Measurements from ENCODE around the gene BHLHE23.

Gene BHLHE23

DNA sequence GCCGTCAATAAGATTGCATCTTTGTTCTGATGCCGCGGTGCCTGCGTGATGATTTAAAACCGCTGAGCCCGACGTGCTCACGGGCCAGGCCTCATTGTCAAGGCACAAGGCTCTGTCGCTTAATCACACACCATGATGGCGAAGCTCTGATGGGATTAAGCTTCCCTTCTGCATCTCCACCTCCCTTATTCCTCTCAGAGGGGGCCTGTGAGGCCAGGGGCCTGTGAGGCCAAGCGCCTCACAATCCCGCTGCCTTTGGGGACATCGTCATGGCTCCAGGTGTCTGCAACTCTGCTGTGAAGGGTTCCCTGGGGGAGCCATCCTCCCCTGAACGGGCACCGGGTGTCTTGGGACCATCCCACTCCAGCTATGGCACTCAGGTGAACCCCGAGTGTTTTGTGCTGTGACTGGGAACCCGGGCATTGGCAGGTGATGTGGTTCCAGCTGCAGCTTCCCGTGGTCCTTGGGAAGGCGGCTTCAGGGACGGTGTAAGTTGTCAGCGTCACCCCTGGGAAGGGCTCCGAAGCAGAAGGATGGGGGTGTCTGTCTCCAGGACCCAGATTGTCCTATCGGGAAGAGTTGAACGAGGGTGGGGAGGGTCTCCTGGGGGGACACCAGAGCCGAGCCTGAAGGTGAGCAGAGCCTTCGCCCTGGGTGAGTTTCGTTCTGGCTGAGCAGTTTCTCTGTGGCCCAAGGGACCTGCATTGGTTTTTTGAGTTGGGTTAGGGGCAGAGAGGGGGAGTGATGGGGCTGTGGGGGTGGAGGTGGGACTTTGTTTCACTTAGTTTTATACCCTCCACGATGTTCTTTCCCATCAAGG is 18.0 kb upstream of the BHLHE23 start:
- no peak for DNase-seq

DNA sequence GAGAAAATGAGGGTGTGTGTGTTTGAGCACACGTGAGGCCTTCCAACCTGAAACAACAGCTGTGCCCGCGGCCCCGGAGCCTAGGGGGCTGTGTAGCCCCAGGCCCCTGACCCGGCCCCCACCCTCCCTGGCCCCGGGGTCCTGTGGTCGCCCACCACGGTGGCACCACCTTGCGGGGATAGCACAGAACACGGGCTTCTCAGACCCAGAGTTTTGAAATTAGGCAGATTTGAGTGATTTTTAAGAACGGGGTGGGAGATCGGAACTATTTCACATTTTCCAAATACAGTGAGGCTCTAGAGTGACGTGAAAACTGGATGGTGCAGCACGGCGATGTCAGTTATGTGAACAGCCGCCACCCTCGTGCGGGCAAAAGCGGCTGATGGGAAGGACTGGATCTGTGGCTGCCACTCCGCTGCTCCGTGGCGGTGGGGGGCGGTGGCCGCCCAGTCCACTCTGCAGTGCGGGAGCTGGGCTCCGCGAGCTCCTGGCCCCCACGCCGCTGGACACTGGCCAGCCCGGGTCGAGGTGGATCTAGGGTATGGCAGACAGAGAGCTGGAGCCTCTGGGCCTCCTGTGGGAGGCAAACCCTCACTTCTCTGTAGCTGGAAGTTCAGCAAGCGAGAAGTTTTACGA is 17.3 kb upstream of the BHLHE23 start:
- DNase-seq, result no peak

- no peak for DNase-seq
Observed at GRCh38 chr20:63023071-63023935, 16.5 kb upstream of the BHLHE23 start.

DNA sequence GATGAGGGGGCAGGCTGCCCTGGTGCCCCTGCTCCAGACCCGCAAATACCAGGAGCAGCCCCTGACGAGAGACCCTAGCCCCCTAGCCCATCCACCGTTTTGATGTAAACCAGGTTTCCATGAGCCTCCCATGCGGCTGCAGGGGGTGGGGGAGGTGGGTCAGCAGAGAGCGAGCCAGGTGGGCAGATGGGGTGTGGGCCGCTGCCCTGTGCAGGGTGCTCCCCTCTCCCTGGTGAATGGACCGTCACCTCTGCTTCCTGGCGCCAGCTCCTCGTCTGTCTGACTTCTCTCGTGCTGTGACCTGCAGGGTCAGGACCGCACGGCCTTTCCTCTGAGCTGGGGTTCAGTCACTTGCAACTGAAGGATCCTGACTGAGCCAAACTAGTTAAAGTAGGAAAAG is 15.7 kb upstream of the BHLHE23 start:
- DNase-seq, result no peak

DNA sequence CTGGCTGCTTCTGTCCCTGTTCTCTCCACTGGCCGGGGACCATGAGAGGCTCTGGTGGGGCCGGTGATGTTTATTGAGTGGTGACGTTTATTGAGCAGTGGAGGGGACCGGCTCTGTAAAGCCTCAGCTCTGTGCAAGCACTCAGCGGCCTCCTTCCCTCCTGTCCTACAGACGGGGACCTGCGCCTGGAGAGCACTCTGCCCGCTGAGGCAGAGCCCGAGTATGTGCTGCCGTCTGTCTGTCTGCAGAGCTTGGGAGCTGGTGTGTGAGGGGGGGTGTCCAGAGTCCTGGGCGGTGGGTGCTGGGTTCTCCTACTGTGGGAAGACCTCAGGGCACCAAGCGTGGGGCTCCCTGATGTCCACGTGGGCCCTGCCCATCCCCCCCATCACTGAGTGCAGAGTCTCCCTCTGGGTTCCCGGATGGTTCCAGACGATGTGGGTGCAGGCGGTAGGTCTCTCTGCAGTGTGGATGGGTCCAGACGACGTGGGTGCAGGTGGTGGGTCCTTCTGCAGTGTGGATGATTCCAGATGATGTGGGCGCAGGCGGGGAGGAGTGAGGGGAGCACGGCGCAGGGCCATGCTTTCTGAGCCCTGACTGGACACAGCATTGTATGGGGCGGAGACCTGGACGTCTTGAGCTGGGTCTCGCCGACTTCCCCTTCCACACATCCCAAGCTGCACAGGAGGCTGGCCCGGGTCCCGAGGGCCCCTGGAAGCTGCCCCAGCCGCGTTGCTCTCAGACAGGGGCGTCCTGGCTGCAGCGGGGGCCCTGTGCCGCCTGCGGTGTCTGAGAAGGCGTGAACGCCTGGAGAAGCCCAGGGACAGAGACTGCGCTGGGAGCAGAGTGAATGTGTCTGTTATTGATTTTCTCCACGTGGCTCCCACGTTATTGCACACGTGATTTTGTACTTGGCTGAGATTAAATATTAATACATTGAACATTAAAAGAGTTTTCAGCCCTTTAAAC is 14.9 kb upstream of the BHLHE23 start:
- DNase-seq, result no peak

GRCh38 chr20:63020681-63021080 is 13.9 kb upstream of the BHLHE23 start:
- DNase-seq, result no peak

DNA sequence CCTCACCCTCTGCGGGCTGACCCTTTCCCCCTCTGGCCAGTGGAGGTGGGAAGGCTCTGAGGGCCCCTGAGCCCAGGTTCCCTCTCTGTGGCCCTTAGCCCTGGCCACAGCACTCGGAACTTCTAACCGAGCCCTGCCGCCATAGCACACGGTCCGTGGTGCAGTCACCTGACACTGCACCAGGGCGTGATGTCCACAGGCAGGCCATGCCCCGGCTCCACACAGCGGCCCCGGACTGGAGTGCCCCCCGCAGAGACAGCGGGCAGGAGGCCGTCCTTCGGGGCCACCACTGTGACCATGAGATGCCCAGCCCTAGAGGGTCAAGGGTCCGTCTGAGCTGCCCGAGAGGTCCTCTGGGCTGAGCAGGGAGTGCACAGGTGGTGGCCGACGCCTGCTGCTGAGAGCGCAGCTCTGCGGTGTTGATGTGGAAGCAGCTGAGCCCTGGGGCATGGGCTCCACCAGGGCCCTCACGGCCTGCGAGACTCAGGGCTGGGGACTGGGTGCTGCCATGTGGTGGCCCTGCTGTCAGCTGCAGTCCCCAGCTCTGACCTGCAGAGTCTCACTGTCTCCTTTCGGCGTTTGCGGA is 11.2 kb upstream of the BHLHE23 start:
- no peak for DNase-seq

GRCh38 chr20:63017076-63017825 is 10.5 kb upstream of the BHLHE23 start:
- DNase-seq, result no peak

DNA sequence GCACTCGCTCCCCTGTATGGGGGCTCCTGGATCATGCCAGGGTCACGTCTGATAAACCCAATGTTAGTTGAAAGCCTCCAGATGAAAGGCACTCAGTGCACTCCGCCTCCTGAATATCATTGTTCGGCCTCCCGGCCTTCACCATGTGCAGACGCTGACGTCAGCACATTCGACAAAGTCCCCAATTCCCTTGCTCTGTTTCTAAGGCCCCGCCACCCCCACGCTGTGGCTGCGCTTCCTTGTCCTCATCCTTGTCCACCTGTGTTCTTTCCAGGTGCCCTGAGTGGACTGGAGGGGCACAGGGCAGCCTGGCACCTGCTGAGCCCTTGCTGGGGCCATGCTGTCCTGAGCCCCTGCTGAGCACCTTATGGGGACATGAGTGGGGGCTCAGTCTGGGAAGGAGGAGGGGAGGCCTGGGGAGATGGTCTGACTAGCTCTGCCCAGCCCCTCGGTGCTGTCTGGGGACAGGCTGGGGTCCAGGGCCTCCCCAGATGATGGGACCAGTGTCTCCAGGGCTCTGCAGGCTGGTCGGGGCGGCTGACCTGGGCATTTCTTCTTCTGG is 9.8 kb upstream of the BHLHE23 start:
- DNase-seq, result no peak

DNA sequence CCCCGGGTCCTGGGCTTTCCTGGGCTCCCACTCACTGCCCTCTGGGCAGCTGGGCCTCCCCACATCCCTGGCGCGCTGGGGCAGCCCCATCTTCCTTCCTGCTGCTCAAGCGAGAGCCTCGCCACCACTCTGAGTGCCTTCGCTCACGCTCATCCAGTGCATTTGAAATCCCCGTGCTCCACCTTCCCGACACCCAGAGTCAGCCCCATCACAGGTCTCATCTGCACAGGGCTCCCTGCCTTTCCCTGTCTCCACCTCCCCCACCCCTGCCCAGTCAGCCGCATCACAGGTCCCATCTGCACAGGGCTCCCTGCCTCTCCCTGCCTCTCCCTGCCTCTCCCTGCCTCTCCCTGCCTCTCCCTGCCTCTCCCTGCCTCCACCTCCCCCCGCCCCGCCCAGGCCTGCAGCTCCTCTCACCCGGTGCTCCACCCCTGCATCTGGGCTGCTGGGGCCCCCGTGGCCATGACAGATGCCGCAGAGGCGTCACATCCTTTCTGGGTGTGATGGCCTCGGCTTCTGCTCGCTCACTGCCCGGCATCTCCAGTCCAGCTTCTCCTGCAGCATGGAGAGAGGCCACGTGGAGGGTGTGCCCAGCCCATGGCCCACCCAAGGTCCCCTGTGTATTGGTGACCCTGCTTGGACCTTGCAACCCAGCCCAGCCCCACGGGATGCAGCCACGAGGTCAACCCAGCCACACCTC is 9.0 kb upstream of the BHLHE23 start:
- no peak for DNase-seq

GRCh38 chr20:63015147-63015661 is 8.4 kb upstream of the BHLHE23 start:
- DNase-seq, result no peak

GRCh38 chr20:63014710-63015109 is 7.9 kb upstream of the BHLHE23 start:
- DNase-seq, result no peak

DNA sequence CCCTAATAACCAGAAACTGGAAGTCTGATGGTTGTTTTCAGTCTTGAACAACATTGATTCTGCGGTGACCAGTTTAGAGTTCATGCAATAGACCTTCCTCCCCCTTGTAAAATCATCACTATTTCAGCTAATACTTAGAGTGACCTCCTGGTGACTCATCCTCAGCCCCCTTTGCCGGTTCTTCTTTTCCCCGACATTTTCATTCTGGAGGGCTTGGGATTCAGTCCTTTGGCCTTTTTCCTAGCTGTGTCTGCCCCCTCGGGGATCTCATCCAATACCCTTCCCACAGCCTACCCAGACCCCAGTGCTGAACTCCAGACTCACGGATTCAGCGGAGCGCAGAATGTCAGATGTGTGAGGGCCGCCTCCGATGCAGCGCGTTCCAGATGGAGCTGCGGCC is 7.5 kb upstream of the BHLHE23 start:
- no peak for DNase-seq

GRCh38 chr20:63013207-63013606 is 6.4 kb upstream of the BHLHE23 start:
- no peak for DNase-seq

GRCh38 chr20:63011798-63012197 is 5.0 kb upstream of the BHLHE23 start:
- peak; percentile 16 for DNase-seq

GRCh38 chr20:63009988-63010769 is 3.4 kb upstream of the BHLHE23 start:
- DNase-seq, result peak; percentile 32

- peak; percentile 26 for DNase-seq
Observed at GRCh38 chr20:63009045-63009961, 2.5 kb upstream of the BHLHE23 start.

DNA sequence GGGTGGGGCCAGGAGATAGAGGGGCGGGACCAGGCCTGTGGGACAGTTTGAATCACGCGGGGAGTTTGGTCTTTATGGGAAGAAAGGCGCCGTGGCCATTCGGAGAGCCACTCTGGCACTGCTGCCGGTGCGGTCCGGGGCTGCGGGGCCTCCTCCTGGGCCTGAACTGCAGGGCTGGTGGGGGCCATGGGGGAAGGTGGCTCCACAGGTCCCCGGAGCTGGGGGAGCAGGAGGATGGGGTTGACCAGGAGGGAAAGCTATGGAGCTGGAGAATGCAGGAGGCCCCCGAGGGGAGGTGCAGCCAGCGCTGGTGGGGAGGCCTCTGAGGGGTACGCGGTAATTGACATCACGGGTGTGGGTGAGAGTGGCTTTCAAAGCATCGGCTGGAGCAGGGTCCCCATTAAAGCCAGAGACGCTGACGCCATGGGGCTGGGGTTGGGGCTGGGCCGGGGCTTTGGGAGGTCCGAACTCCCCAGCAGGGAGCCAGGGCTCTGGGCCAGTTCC is 1.8 kb upstream of the BHLHE23 start:
- no peak for DNase-seq
